ENCODE measurements around the gene STON2. TPM values are rescaled to one million over a fixed set of nuclear protein-coding genes. Genes with fewer than 3 reads are reported as not detected.
A peak's percentile ranks its signal among the peaks of the same experiment; 100 is the strongest.

The STON2 gene
- total and polyA plus RNA-seq, 2 of the 13 experiments (the other 11 are each of a cell fraction or from before 2014, with no cell fraction given): 2.1 to 11.0 TPM

GRCh38 chr14:81219210-81219758 is 180.8 kb downstream of the STON2 start (continued):
- TF ChIP-seq NFAT5 (CRISPR knock-in tag; IDR thresholded peaks at IDR 0.05) (peak; percentile 21; the same call in 1 of the 2 replicates), ERF (CRISPR knock-in tag; IDR thresholded peaks at IDR 0.05) (peak; percentile 76; the same call in 1 of the 2 replicates), CHCHD3 (CRISPR knock-in tag; IDR thresholded peaks at IDR 0.05) (no peak), ZNF737 (CRISPR knock-in tag; IDR thresholded peaks at IDR 0.05; ENCODE audit: borderline replicate concordance) (no peak), USF2 (IDR thresholded peaks at IDR 0.05; ENCODE audit: low read depth, low read length) (no peak), USF2 (CRISPR knock-in tag; IDR thresholded peaks at IDR 0.05; ENCODE audit: borderline replicate concordance) (no peak), KLF15 (CRISPR knock-in tag; IDR thresholded peaks at IDR 0.05; ENCODE audit: borderline replicate concordance) (no peak), KLF12 (CRISPR knock-in tag; IDR thresholded peaks at IDR 0.05; ENCODE audit: borderline replicate concordance) (no peak), NCOA5 (CRISPR knock-in tag; IDR thresholded peaks at IDR 0.05) (no peak), KDM4B (CRISPR knock-in tag; IDR thresholded peaks at IDR 0.05) (no peak; the same call in 1 of the 2 replicates), PHF21A (CRISPR knock-in tag; IDR thresholded peaks at IDR 0.05) (peak; percentile 80), ZBED4 (CRISPR knock-in tag; IDR thresholded peaks at IDR 0.05; ENCODE audit: borderline replicate concordance) (peak; percentile 32; the same call in 1 of the 2 replicates), ZNF580 (CRISPR knock-in tag; IDR thresholded peaks at IDR 0.05; ENCODE audit: borderline replicate concordance, low read depth) (0 out of 2 replicates have a peak, but pooled peaks have one; percentile 83), ZNF773 (CRISPR knock-in tag; IDR thresholded peaks at IDR 0.05; ENCODE audit: borderline replicate concordance) (no peak)
